Prostate gland (tissue), 2 donors: ENCODE measurements around the gene CADPS. TPM values are rescaled to one million over a fixed set of nuclear protein-coding genes. Genes with fewer than 3 reads are reported as not detected.

Source experiments
- DNase-seq: peaks from one replicate; pipeline ENCODE4 v3.0.0-alpha.2; 2019; ENCODE audit warnings: low spot score
- H3K27ac ChIP-seq, 2 donors: fragments of 200-600 bp; sonication (generic); 2 replicates each; pipeline ENCODE4 v1.5.1; 2017 to 2019
- H3K27me3 ChIP-seq: fragments of 200-600 bp; sonication (generic); replicated peaks from 2 replicates; pipeline ENCODE4 v1.5.1; 2019; ENCODE audit not compliant: insufficient read depth
- H3K36me3 ChIP-seq, 2 donors: fragments of 200-600 bp; sonication (generic); 1 replicate in 1 of 2; 2 replicates in 1 of 2; pipeline versions ENCODE4 v1.5.1 to v1.8.1; 2017 to 2019
- H3K4me1 ChIP-seq: fragments of 200-600 bp; sonication (generic); replicated peaks from 2 replicates; pipeline ENCODE4 v1.5.1; 2019
- H3K4me3 ChIP-seq, 2 donors: fragments of 200-600 bp; sonication (generic); 2 replicates each; pipeline ENCODE4 v1.5.1; 2017 to 2019
- H3K9me3 ChIP-seq: fragments of 200-600 bp; sonication (generic); 2 replicates; pipeline ENCODE4 v1.5.1; 2017
- CTCF ChIP-seq, 4 experiments: fragments of 200-600 bp in 2 of 4; fragments of 450-650 bp in 2 of 4; sonication (generic) in 2 of 4; IDR thresholded peaks; 1 replicate in 3 of 4; 2 replicates in 1 of 4; pipeline ENCODE4 v1.5.1; 2016 to 2019; ENCODE audit warnings: antibody characterized with exemption in 4 of 4, mild to moderate bottlenecking in 2 of 4, moderate library complexity in 2 of 4
- POLR2A ChIP-seq: fragments of 450-650 bp; IDR thresholded peaks from one replicate; pipeline ENCODE4 v1.6.1; 2016; ENCODE audit warnings: antibody characterized with exemption, mild to moderate bottlenecking
- POLR2AphosphoS5 ChIP-seq: sonication (generic); formaldehyde crosslinking; IDR thresholded peaks from one replicate; pipeline ENCODE4 v1.6.1; 2017; ENCODE audit warnings: antibody characterized with exemption
- WGBS: methylation state at CpG from one replicate; pipeline ENCODE4 v1.1.5; 2018; 5-methylcytosine and 5-hydroxymethylcytosine counted together
- intact Hi-C: fragments of 100-400 bp; cut with DNase I; formaldehyde crosslinking; loops from one replicate; pipeline ENCODE4 v1.14.2; 2022
- total RNA-seq, 2 donors: library from RNA; depleted of rRNA; stranded (reverse); fragments of >200 nt; gene quantifications; one replicate each; pipeline ENCODE4 v1.1.0, GENCODE V29; 2016

Gene CADPS
- total RNA-seq, 2 donors from 2014 or later: 4.0 to 7.7 TPM

GRCh38 chr3:62562017-62562416 is 313.2 kb downstream of the CADPS start:
- H3K4me3 ChIP-seq: no peak overlapping the region
- no peaks in the 10 kb centered on the region for H3K27me3 ChIP-seq
- TF ChIP-seq POLR2A (no peak), POLR2AphosphoS5 (no peak), CTCF (IDR thresholded peaks at IDR 0.05) (no peak)
- no peaks in the 10 kb centered on the region for H3K9me3 ChIP-seq
- DNase-seq: no peak
- WGBS: 47% methylated on average over 2 of the region's 2 CpGs
- H3K27ac ChIP-seq: no peak overlapping the region
- H3K36me3 ChIP-seq: no peaks in the 10 kb centered on the region
- intact Hi-C loops: no loop called here
- H3K4me1 ChIP-seq: no peaks in the 10 kb centered on the region

- Histone ChIP-seq H3K27ac (no peak overlapping the region), H3K36me3 (no peaks in the 10 kb centered on the region), H3K4me3 (no peak overlapping the region), H3K27me3 (no peaks in the 10 kb centered on the region), H3K4me1 (no peaks in the 10 kb centered on the region), H3K9me3 (no peaks in the 10 kb centered on the region)
- no peak for TF ChIP-seq POLR2A
- no peak for TF ChIP-seq POLR2AphosphoS5
- TF ChIP-seq CTCF (IDR thresholded peaks at IDR 0.05): peak in 3 of 4 experiments; percentile 15 to 31 (median 16)
- intact Hi-C loops: no loop called here
- WGBS: 19% methylated on average over 2 of the region's 2 CpGs
- no peak for DNase-seq
Observed at GRCh38 chr3:62559831-62560445, 315.3 kb downstream of the CADPS start.

- no peaks in the 10 kb centered on the region for H3K36me3 ChIP-seq
- intact Hi-C loops: no loop called here
- no peaks in the 10 kb centered on the region for H3K27me3 ChIP-seq
- peak in 1 of 4 experiments; percentile 12 for TF ChIP-seq CTCF (IDR thresholded peaks at IDR 0.05)
- no peak for TF ChIP-seq POLR2A
- no peak for DNase-seq
- no peak overlapping the region for H3K4me3 ChIP-seq
- WGBS: 50% methylated on average over 8 of the region's 8 CpGs
- no peak overlapping the region for H3K27ac ChIP-seq
- no peaks in the 10 kb centered on the region for H3K9me3 ChIP-seq
- no peaks in the 10 kb centered on the region for H3K4me1 ChIP-seq
Observed at GRCh38 chr3:62558549-62559112, 316.6 kb downstream of the CADPS start.

GRCh38 chr3:62557983-62558382 is 317.2 kb downstream of the CADPS start:
- H3K4me3 ChIP-seq: no peak overlapping the region
- no peaks in the 10 kb centered on the region for H3K36me3 ChIP-seq
- H3K27ac ChIP-seq: no peak overlapping the region
- no peaks in the 10 kb centered on the region for H3K9me3 ChIP-seq
- WGBS: 88% methylated on average over 5 of the region's 5 CpGs
- intact Hi-C loops: no loop called here
- TF ChIP-seq POLR2A (no peak), POLR2AphosphoS5 (no peak), CTCF (IDR thresholded peaks at IDR 0.05) (no peak)
- no peaks in the 10 kb centered on the region for H3K4me1 ChIP-seq
- no peaks in the 10 kb centered on the region for H3K27me3 ChIP-seq
- no peak for DNase-seq

GRCh38 chr3:62557450-62557849 is 317.8 kb downstream of the CADPS start:
- Histone ChIP-seq H3K27me3 (no peaks in the 10 kb centered on the region), H3K27ac (no peak overlapping the region), H3K36me3 (no peaks in the 10 kb centered on the region), H3K4me3 (no peak overlapping the region), H3K4me1 (no peaks in the 10 kb centered on the region), H3K9me3 (no peaks in the 10 kb centered on the region)
- no peak for DNase-seq
- 69% methylated on average over 5 of the region's 5 CpGs for WGBS
- intact Hi-C loops: no loop called here
- TF ChIP-seq POLR2A (no peak), CTCF (IDR thresholded peaks at IDR 0.05) (no peak), POLR2AphosphoS5 (no peak)
